ENCODE data around the gene PLEKHA7.

- TF ChIP-seq, protein P1, sequence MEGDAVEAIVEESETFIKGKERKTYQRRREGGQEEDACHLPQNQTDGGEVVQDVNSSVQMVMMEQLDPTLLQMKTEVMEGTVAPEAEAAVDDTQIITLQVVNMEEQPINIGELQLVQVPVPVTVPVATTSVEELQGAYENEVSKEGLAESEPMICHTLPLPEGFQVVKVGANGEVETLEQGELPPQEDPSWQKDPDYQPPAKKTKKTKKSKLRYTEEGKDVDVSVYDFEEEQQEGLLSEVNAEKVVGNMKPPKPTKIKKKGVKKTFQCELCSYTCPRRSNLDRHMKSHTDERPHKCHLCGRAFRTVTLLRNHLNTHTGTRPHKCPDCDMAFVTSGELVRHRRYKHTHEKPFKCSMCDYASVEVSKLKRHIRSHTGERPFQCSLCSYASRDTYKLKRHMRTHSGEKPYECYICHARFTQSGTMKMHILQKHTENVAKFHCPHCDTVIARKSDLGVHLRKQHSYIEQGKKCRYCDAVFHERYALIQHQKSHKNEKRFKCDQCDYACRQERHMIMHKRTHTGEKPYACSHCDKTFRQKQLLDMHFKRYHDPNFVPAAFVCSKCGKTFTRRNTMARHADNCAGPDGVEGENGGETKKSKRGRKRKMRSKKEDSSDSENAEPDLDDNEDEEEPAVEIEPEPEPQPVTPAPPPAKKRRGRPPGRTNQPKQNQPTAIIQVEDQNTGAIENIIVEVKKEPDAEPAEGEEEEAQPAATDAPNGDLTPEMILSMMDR (conservative IDR thresholded peaks at IDR 0.05; ENCODE audit: low read depth, low read length): no peak
- TF ChIP-seq FOS (IDR thresholded peaks at IDR 0.05; ENCODE audit: low read depth, low read length): no peak
These were observed 76.2 kb downstream of the PLEKHA7 start for GRCh38 chr11:16938061-16938460.
